LNCaP clone FGC (cell line): ENCODE measurements around the gene ZNF212.

Source experiments
- DNase-seq: peaks from one replicate; pipeline ENCODE4 v3.0.0-alpha.2; 2011; ENCODE audit warnings: low read depth
- H3K4me3 ChIP-seq: 2 replicates; pipeline ENCODE4 v1.5.1; 2011; ENCODE audit warnings: mild to moderate bottlenecking, low read depth, low read length, control low read depth
- CTCF ChIP-seq: IDR thresholded peaks from 2 replicates; pipeline ENCODE4 v1.5.1; 2012; ENCODE audit warnings: mild to moderate bottlenecking; ENCODE audit not compliant: control insufficient read depth, insufficient read depth; ENCODE audit errors: extremely low read depth

The ZNF212 gene

GRCh38 chr7:149291036-149291780 is 51.8 kb downstream of the ZNF212 start:
- H3K4me3 ChIP-seq, result no peak overlapping the region
- no peak for DNase-seq
- no peak for TF ChIP-seq CTCF

- H3K4me3 ChIP-seq, result no peak overlapping the region
- no peak for DNase-seq
- TF ChIP-seq CTCF, result no peak
Measured at GRCh38 chr7:149291781-149292461, 52.5 kb downstream of the ZNF212 start.

GRCh38 chr7:149292462-149292823 is 53.0 kb downstream of the ZNF212 start:
- H3K4me3 ChIP-seq, result no peak overlapping the region
- DNase-seq, result no peak
- no peak for TF ChIP-seq CTCF

- H3K4me3 ChIP-seq, result no peak overlapping the region
- no peak for DNase-seq
- no peak for TF ChIP-seq CTCF
Measured at GRCh38 chr7:149293338-149293737, 53.9 kb downstream of the ZNF212 start.

GRCh38 chr7:149293946-149294633 is 54.6 kb downstream of the ZNF212 start:
- no peak for DNase-seq
- no peak for TF ChIP-seq CTCF
- H3K4me3 ChIP-seq, result no peak overlapping the region

- TF ChIP-seq CTCF, result no peak
- H3K4me3 ChIP-seq, result no peak overlapping the region
- no peak for DNase-seq
Measured at GRCh38 chr7:149294634-149295480, 55.4 kb downstream of the ZNF212 start.
